ENCODE results near the gene MIXL1.

GRCh38 chr1:226195144-226195543, 28.3 kb upstream of the MIXL1 start:
- no peak for TF ChIP-seq CTCF (IDR thresholded peaks at IDR 0.05)
- TF ChIP-seq POLR2A (IDR thresholded peaks at IDR 0.05) = no peak

All from adrenal gland (tissue), 5 donors.